Measurements from ENCODE around the gene PCID2.

PCID2 gene

GRCh38 chr13:113207890-113208420 is 514 bp downstream of the PCID2 start:
- TF ChIP-seq CTCF (IDR thresholded peaks at IDR 0.05; ENCODE audit: unreplicated experiment in 3 of 3), result no peak
- Mint-ChIP-seq H3K4me1 (peaks cover 53% of the 10 kb centered on the region), H3K9me3 (no peaks in the 10 kb centered on the region), H3K27me3 (ENCODE audit: low read depth) (no peaks in the 10 kb centered on the region), H3K4me3 (peak overlapping the region; percentile 85 to 94 (median 93)), H3K27ac (peak overlapping the region; percentile 88 to 94 (median 94)), H3K36me3 (ENCODE audit: low read depth) (peaks cover 20% of the 10 kb centered on the region)

GRCh38 chr13:113207460-113207859 is 1.0 kb downstream of the PCID2 start:
- no peak for TF ChIP-seq CTCF (IDR thresholded peaks at IDR 0.05; ENCODE audit: unreplicated experiment in 3 of 3)
- Mint-ChIP-seq H3K9me3 (no peaks in the 10 kb centered on the region), H3K27me3 (ENCODE audit: low read depth) (no peaks in the 10 kb centered on the region), H3K4me1 (peaks cover 54% of the 10 kb centered on the region), H3K36me3 (ENCODE audit: low read depth) (peaks cover 20% of the 10 kb centered on the region), H3K4me3 (peak overlapping the region; percentile 85 to 94 (median 93)), H3K27ac (peak overlapping the region; percentile 88 to 94 (median 94))

DNA sequence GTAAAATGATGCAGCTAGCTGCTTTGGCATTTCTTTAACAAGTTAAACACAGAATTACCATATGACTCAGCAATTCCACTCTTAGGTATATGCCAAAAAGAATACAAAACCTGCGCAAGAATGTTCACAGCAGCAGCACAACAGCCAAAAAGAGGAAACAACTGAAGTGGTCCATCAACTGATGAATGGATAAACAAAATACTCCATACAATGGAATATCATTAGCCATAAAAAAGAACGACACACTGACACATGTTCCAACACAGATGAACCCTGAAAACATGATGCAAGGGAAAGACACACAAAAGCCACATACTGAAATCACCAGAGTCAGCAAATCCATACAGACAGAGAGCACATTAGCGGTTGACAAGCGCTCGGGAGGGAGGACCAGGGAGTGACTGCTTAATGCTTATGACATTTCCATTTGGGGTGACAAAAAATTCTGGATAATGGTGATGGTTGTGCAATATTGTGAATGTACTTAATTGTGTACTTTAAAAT is 3.0 kb downstream of the PCID2 start:
- Mint-ChIP-seq H3K4me1 (peaks cover 40% of the 10 kb centered on the region), H3K36me3 (ENCODE audit: low read depth) (peaks cover 16% of the 10 kb centered on the region), H3K9me3 (no peaks in the 10 kb centered on the region), H3K27ac (peak overlapping the region; percentile 0 to 30 (median 23)), H3K4me3 (peak overlapping the region; percentile 58 to 94 (median 74)), H3K27me3 (ENCODE audit: low read depth) (no peaks in the 10 kb centered on the region)
- no peak for TF ChIP-seq CTCF (IDR thresholded peaks at IDR 0.05; ENCODE audit: unreplicated experiment in 3 of 3)

DNA sequence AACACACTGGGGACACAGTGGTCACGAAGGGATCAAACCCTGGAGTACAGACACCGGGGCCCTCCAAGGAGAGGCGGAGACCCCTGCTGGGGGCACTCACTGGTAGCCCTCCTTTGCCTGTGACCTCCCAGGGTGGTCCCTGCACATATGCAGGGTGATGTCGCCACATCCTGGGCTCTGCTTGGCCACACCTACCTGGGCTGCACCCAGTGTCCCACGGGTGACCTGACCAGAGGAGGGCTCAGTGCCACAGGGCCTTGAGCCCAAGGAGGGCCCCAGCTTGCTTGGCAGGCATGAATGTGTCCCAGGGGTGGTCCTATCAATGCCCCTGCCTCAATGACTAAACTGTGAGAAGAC is 4.1 kb downstream of the PCID2 start:
- no peak overlapping the region for H3K27ac Mint-ChIP-seq
- no peaks in the 10 kb centered on the region for H3K27me3 Mint-ChIP-seq (ENCODE audit: low read depth)
- peaks cover 36% of the 10 kb centered on the region for H3K4me1 Mint-ChIP-seq
- H3K36me3 Mint-ChIP-seq (ENCODE audit: low read depth), result peaks cover 16% of the 10 kb centered on the region
- no peaks in the 10 kb centered on the region for H3K9me3 Mint-ChIP-seq
- no peak for TF ChIP-seq CTCF (IDR thresholded peaks at IDR 0.05; ENCODE audit: unreplicated experiment in 3 of 3)
- H3K4me3 Mint-ChIP-seq, result no peak overlapping the region

DNA sequence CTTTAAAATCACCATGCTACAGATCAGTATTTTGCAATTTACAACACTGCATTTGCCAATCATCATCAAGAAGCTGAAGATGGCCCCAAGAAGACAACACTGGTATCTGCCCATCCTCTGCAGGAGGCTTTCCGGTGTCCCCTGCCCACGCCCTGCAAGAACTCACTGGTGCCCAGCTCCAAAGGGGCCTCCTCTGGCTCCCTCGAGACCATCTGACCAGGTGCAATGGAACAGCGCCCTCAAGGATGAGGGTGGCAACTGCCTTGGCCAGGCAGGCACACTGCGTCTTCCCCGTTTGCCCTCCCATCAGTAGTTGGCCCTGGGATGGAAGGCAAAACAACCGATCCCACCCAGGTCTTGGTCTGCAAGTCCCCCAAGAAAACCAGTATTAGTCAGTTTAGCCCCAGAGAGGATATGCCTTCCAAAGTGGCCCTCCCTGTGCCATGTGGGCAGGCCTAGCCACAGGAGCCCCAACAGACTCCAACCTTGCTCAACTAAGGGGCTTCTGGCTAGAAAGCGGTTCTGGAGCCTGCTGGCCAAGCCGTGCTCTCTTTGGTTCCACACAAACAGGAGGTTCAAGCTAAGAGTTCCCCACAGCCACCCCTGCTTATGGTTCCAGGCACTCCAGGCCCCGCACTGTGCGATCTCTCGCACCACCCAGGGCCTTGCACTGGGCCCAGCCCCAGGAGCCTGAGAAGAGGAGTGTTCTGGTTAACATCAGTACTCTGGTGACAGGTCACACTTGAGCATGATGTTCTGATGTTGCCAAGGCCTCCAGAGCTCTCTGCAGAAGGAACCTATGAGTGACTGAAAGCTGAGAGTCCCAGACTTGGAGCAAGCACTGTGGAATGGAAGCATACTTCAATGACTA is 4.7 kb downstream of the PCID2 start:
- Mint-ChIP-seq H3K27ac (no peak overlapping the region), H3K27me3 (ENCODE audit: low read depth) (no peaks in the 10 kb centered on the region), H3K4me3 (peak overlapping the region in 1 of 3 experiments; percentile 45), H3K4me1 (peaks cover 36% of the 10 kb centered on the region), H3K9me3 (no peaks in the 10 kb centered on the region), H3K36me3 (ENCODE audit: low read depth) (peaks cover 20% of the 10 kb centered on the region)
- TF ChIP-seq CTCF (IDR thresholded peaks at IDR 0.05; ENCODE audit: unreplicated experiment in 3 of 3), result no peak

All from nephron (organoid).